Astrocyte of the hippocampus (primary cell): ENCODE data around the gene TSEN2.
A peak's percentile ranks its signal among the peaks of the same experiment; 100 is the strongest.
"Not testable (repeated sequence)": the region's sequence is repeated elsewhere in the genome, so short reads cannot be mapped to it uniquely, and the experiment has no call there.

Experiments
- DNase-seq: peaks from one replicate; pipeline ENCODE4 v3.0.0; 2011; ENCODE audit warnings: low read depth, low spot score

Gene TSEN2

GRCh38 chr3:12451960-12452359, 32.3 kb upstream of the TSEN2 start:
- no peak for DNase-seq

GRCh38 chr3:12452361-12453330, 31.6 kb upstream of the TSEN2 start:
- DNase-seq, result no peak

GRCh38 chr3:12454076-12454815, 30.0 kb upstream of the TSEN2 start:
- no peak for DNase-seq

- no peak for DNase-seq
Observed at GRCh38 chr3:12454816-12455121, 29.5 kb upstream of the TSEN2 start.

- DNase-seq, result no peak
Observed at GRCh38 chr3:12455740-12456139, 28.5 kb upstream of the TSEN2 start.

GRCh38 chr3:12456441-12456840, 27.8 kb upstream of the TSEN2 start:
- no peak for DNase-seq

- not testable (repeated sequence) for DNase-seq
Observed at GRCh38 chr3:12457380-12457779, 26.9 kb upstream of the TSEN2 start.

GRCh38 chr3:12458901-12459300, 25.4 kb upstream of the TSEN2 start:
- no peak for DNase-seq

- DNase-seq, result no peak
Observed at GRCh38 chr3:12460127-12460526, 24.2 kb upstream of the TSEN2 start.

- DNase-seq, result no peak
Observed at GRCh38 chr3:12461097-12461649, 23.1 kb upstream of the TSEN2 start.

GRCh38 chr3:12462159-12462947, 21.9 kb upstream of the TSEN2 start:
- DNase-seq, result no peak

GRCh38 chr3:12463686-12464085, 20.6 kb upstream of the TSEN2 start:
- no peak for DNase-seq

GRCh38 chr3:12464181-12464580, 20.1 kb upstream of the TSEN2 start:
- DNase-seq, result no peak

GRCh38 chr3:12465151-12465835, 19.0 kb upstream of the TSEN2 start:
- no peak for DNase-seq

GRCh38 chr3:12465836-12466225, 18.4 kb upstream of the TSEN2 start:
- DNase-seq, result no peak

GRCh38 chr3:12467746-12468145, 16.5 kb upstream of the TSEN2 start:
- DNase-seq, result no peak

GRCh38 chr3:12468276-12468675, 16.0 kb upstream of the TSEN2 start:
- no peak for DNase-seq

GRCh38 chr3:12468757-12469156, 15.5 kb upstream of the TSEN2 start:
- no peak for DNase-seq

- not testable (repeated sequence) for DNase-seq
Observed at GRCh38 chr3:12469222-12469621, 15.1 kb upstream of the TSEN2 start.

GRCh38 chr3:12470111-12470510, 14.2 kb upstream of the TSEN2 start:
- DNase-seq, result peak; percentile 80

- DNase-seq, result no peak
Observed at GRCh38 chr3:12470680-12471079, 13.6 kb upstream of the TSEN2 start.
